ENCODE measurements around the gene COL6A2.
"Not testable (repeated sequence)": the region's sequence is repeated elsewhere in the genome, so short reads cannot be mapped to it uniquely, and the experiment has no call there.

Gene COL6A2

GRCh38 chr21:46079352-46080170, 18.4 kb upstream of the COL6A2 start:
- DNase-seq (ENCODE audit: low read depth in 2 of 2): no peak

- DNase-seq (ENCODE audit: low read depth in 2 of 2): no peak
These were observed 17.5 kb upstream of the COL6A2 start for GRCh38 chr21:46080171-46081021.

- DNase-seq (ENCODE audit: low read depth in 2 of 2): no peak
These were observed 16.7 kb upstream of the COL6A2 start for GRCh38 chr21:46081022-46081861.

- no peak for DNase-seq (ENCODE audit: low read depth in 2 of 2)
These were observed 15.8 kb upstream of the COL6A2 start for GRCh38 chr21:46081862-46082712.

DNA sequence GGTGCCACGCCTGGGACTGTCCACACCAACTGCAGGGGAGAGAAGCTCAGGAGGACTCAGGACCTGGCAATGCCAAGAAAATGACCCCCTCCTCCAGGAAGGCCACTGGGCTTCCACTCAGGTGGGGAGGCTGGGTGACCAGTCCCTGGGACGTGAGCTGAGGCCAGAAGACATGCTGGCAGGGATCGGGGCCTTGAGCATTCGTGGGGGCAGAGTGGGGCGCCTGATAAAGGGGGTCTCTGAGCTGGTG, 15.3 kb upstream of the COL6A2 start:
- DNase-seq (ENCODE audit: low read depth in 2 of 2): no peak

DNA sequence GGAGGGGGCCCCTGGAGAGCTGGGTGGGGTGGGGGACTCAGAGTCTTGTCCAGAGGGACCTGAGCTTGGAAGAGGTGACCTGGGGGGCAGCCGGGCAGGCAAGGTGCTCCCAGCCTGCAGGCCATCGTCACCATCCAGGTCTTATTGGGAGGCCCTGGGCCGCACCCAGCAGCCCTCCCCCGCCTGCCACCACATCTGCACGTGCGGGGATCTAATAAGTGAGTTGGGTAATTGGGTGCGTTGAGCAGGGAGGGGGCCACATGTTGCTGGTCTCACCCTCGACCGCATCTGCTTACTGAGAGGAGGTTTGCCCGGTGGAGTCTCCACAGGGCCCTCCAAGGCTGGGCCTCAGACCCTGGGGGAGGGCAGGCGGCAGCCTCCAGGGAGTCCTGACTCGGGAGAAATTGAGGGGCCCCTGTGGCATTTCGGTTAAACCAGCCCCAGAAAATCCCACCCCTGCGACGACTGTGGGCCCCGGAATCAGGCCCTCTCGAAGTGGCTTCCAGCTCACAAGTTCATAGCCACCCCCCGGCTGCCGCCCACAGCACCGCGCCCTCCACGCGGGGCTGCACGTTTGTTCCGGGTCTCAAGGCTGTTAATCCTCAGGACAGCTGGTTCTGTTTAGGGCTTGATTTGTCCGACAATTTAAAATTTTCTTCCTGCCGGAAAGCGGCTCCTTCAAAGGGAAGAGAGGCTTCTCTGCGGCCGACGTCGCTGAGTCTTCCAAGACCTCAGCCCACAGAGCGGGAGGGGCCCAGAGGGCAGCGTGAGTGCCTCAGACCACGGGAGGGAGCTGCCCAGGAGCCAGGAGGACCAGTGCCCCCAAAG, 14.7 kb upstream of the COL6A2 start:
- DNase-seq (ENCODE audit: low read depth in 2 of 2): no peak

DNA sequence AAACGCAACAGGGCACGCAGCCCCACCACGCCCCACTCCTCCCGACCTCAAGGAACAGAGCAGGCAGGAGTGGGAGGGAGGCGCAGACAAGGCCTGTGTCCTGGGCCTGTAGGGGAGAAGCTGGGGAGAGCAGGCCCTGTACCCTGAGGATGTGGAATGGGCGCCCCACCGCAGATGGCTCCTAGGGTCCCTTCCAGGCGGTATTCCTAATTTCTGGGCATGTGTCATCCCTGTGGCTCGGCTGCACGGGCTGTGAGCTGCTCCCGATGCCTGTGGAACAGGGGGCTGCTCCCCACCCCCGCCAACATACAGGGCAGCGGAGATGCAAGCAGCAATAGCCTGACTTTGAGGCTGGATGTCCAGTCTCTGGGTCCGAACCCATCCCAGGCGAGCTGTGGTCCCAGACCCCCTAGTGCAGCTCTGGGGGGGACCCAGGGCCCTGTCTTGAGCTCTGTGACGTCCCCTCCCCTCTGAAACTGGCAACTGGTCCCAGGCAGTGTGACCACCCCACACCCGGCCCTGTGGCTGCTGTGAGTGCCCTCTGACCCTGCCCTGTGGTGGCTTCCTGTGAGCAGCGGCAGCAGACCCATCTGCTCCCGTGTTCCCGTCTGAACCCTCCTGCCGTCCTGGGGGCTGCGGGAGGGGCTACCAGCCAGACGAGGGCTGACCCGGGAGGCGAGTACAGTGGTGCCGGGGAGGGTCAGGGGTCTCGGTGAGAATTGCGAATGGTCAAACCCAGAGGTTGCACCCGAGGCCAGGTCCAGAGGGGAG, 13.9 kb upstream of the COL6A2 start:
- DNase-seq (ENCODE audit: low read depth in 2 of 2): no peak

GRCh38 chr21:46084709-46085108, 13.2 kb upstream of the COL6A2 start:
- DNase-seq (ENCODE audit: low read depth in 2 of 2): no peak

DNA sequence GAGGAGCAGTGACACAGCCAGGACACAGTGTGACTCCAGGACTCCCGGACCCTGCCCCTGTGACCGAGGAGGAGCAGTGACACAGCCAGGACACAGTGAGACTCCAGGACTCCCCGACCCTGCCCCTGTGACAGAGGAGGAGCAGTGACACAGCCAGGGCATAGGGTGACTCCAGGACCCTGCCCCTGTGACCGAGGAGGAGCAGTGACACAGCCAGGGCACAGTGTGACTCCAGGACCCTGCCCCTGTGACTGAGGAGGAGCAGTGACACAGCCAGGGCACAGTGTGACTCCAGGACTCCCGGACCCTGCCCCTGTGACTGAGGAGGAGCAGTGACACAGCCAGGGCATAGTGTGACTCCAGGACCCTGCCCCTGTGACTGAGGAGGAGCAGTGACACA, 12.7 kb upstream of the COL6A2 start:
- not testable (repeated sequence) for DNase-seq (ENCODE audit: low read depth in 2 of 2)

DNA sequence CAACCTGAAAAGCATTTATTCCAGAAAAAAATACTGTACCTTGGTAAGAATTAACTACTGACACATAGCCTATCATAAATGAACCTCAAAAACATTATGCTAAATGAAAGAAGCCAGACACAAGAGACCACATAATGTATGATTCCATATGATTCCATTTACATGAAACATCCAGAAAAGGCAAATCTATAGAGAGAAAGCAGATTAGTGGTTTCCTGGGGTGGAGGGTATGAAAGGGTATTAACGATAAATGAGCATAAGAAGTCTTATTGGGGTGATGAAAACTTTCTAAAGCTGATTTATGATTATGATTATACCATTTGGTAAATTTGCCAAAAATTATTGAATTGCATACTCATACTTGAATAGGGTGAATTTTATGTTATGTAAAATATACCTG, 10.3 kb upstream of the COL6A2 start:
- DNase-seq (ENCODE audit: low read depth in 2 of 2): no peak

DNA sequence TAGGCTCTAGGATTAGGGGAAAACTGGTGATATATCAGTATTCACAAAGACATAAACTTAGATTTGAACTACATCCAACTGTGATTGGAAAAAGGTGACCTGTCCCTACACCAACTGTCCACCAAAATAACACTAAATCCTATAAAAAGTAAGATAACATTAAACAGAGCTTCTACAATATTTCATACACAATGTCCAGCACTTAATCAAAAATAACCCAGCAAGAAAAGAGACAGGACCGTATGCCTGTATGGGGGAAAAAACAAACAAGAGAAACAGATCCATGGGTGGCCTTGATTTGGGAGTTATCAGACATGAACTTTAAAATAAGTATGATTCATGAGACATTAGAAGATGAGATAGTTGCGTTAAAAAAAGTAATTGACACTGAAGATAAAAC, 9.7 kb upstream of the COL6A2 start:
- no peak for DNase-seq (ENCODE audit: low read depth in 2 of 2)

GRCh38 chr21:46089285-46089684, 8.6 kb upstream of the COL6A2 start:
- DNase-seq (ENCODE audit: low read depth in 2 of 2): no peak

DNA sequence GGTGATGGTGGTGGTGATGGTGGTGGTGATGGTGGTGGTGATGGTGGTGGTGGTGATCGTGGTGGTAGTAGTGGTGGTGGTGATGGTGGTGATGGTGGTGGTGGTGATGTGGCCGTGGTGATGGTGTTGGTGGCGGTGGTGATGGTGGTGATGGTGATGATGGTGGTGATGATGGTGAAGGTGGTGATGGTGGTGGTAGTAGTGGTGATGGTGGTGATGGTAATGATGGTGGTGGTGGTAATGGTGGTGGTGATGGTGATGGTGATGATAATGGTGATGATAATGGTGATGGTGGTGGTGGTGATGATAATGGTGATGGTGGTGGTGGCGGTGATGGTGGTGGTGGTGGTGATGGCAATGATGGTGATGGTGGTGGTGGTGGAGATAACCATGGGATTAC, 6.8 kb upstream of the COL6A2 start:
- DNase-seq (ENCODE audit: low read depth in 2 of 2): no peak

DNA sequence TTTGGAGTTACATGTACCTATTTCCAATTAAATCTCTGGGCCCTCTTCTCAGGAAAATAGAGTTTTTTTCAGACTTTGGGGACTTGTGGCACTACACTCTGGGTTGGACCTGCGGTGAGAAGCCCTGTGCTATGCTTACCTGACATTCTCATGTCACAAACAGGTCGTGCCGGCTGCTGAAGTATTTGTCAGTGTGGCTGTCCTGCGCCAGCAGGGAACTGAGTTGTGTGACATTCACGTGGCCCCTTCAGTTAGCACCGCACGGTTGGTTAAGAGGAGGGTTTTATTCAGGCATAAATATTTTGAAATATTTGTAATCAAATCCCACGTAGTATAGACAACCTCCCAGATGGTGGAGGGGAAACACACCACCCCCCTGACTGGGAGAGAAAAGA, 6.3 kb upstream of the COL6A2 start:
- no peak for DNase-seq (ENCODE audit: low read depth in 2 of 2)

- no peak for DNase-seq (ENCODE audit: low read depth in 2 of 2)
These were observed 5.7 kb upstream of the COL6A2 start for GRCh38 chr21:46092026-46092764.

- DNase-seq (ENCODE audit: low read depth in 2 of 2): no peak
These were observed 4.9 kb upstream of the COL6A2 start for GRCh38 chr21:46092811-46093667.

GRCh38 chr21:46093668-46094400, 4.1 kb upstream of the COL6A2 start:
- DNase-seq (ENCODE audit: low read depth in 2 of 2): no peak
